Keratinocyte (primary cell): ENCODE results near the gene ZNF280A. TPM values are rescaled to one million over a fixed set of nuclear protein-coding genes. Genes with fewer than 3 reads are reported as not detected.

Experiments
- DNase-seq: peaks from one replicate; pipeline ENCODE4 v3.0.0-alpha.2; 2011; ENCODE audit warnings: low read depth, missing footprints, low spot score
- FAIRE-seq: peaks from 2 replicates; lab custom pipeline; 2011; peaks lifted over from hg19 to GRCh38; lab: Jason Lieb, UNC
- H2AFZ ChIP-seq: 2 replicates; pipeline ENCODE4 v1.6.0; 2012; ENCODE audit warnings: low read length, control low read depth, inconsistent platforms; ENCODE audit not compliant: control insufficient read depth
- H3K27ac ChIP-seq: 2 replicates; pipeline ENCODE4 v1.5.1; 2011; ENCODE audit warnings: low read length; ENCODE audit not compliant: control insufficient read depth, insufficient read depth
- H3K27me3 ChIP-seq: 3 replicates; pipeline ENCODE4 v1.6.0; 2011; ENCODE audit warnings: low read length; ENCODE audit not compliant: control insufficient read depth, insufficient read depth; ENCODE audit errors: extremely low read depth
- H3K36me3 ChIP-seq, 2 experiments: 2 replicates in 1 of 2; 3 replicates in 1 of 2; pipeline ENCODE4 v1.5.1; 2011; ENCODE audit warnings: low read length in 2 of 2, mild to moderate bottlenecking in 1 of 2; ENCODE audit not compliant: control insufficient read depth in 2 of 2, insufficient read depth in 2 of 2; ENCODE audit errors: extremely low read depth in 1 of 2
- H3K4me1 ChIP-seq: 3 replicates; pipeline ENCODE4 v1.5.1; 2011; ENCODE audit warnings: low read length; ENCODE audit not compliant: control insufficient read depth, insufficient read depth; ENCODE audit errors: extremely low read depth
- H3K4me2 ChIP-seq: 3 replicates; pipeline ENCODE4 v1.6.0; 2011; ENCODE audit warnings: low read depth, low read length; ENCODE audit not compliant: control insufficient read depth, insufficient read depth; ENCODE audit errors: extremely low read depth
- H3K4me3 ChIP-seq, 3 experiments: fragments of 200-600 bp in 1 of 3; sonication (generic) in 1 of 3; 2 replicates in 2 of 3; 3 replicates in 1 of 3; pipeline ENCODE4 v1.5.1; 2011 to 2016; ENCODE audit warnings: low read length in 3 of 3, mild to moderate bottlenecking in 3 of 3, control low read depth in 2 of 3, inconsistent platforms in 1 of 3, low read depth in 1 of 3, mixed read lengths in 1 of 3, mixed run types in 1 of 3, moderate library complexity in 1 of 3; ENCODE audit not compliant: control insufficient read depth in 2 of 3, insufficient read depth in 2 of 3; ENCODE audit errors: extremely low read depth in 1 of 3
- H3K79me2 ChIP-seq: 2 replicates; pipeline ENCODE4 v1.6.0; 2012; ENCODE audit warnings: low read length; ENCODE audit not compliant: control insufficient read depth, insufficient read depth
- H3K9ac ChIP-seq: 3 replicates; pipeline ENCODE4 v1.6.0; 2011; ENCODE audit warnings: low read length; ENCODE audit not compliant: control insufficient read depth, insufficient read depth; ENCODE audit errors: extremely low read depth
- H3K9me1 ChIP-seq: 3 replicates; pipeline ENCODE4 v1.6.0; 2011; ENCODE audit warnings: low read length; ENCODE audit not compliant: control insufficient read depth, insufficient read depth; ENCODE audit errors: extremely low read depth
- H3K9me3 ChIP-seq: 2 replicates; pipeline ENCODE4 v1.5.1; 2012; ENCODE audit warnings: low read depth, low read length; ENCODE audit not compliant: control insufficient read depth
- H4K20me1 ChIP-seq: 3 replicates; pipeline ENCODE4 v1.6.0; 2011; ENCODE audit warnings: low read length; ENCODE audit not compliant: control insufficient read depth, insufficient read depth; ENCODE audit errors: extremely low read depth
- CTCF ChIP-seq, 3 experiments: IDR thresholded peaks in 1 of 3; conservative IDR thresholded peaks in 1 of 3; optimal IDR thresholded peaks in 1 of 3; 2 replicates in 2 of 3; 3 replicates in 1 of 3; pipeline versions ENCODE3 to v1.5.1; 2011; ENCODE audit warnings: low read length in 3 of 3, mild to moderate bottlenecking in 3 of 3, moderate library complexity in 2 of 3, control low read depth in 1 of 3, inconsistent platforms in 1 of 3; ENCODE audit not compliant: insufficient read depth in 2 of 3; ENCODE audit errors: extremely low read depth in 1 of 3
- EZH2 ChIP-seq: IDR thresholded peaks from one replicate; pipeline ENCODE4 v1.6.1; 2012; ENCODE audit warnings: inconsistent platforms, mild to moderate bottlenecking, low read length, moderate library complexity
- dilution Hi-C: fragments of 300-500 bp; cut with MboI; formaldehyde crosslinking; loops from one replicate; pipeline ENCODE4 v1.7.0; 2020; ENCODE audit warnings: low sequenced_read_pairs; ENCODE audit not compliant: extremely low pct_ligation_motif_present
- polyA plus RNA-seq, 5 experiments: library from polyadenylated mRNA; depleted of rRNA in 3 of 5; stranded (reverse) in 3 of 5; stranded (forward) in 1 of 5; unstranded in 1 of 5; fragments of >200 nt; gene quantifications; 1 replicate in 1 of 5; 2 replicates in 3 of 5; 3 replicates in 1 of 5; pipeline versions ENCODE4 v1.2.1 to v1.2.3, GENCODE V29; 2011 to 2012; ENCODE audit warnings: missing spikeins in 2 of 5, low read depth in 1 of 5, low replicate concordance in 1 of 5

The ZNF280A gene
- polyA plus RNA-seq, 1 donor (not counting 4 experiments of a cell fraction or from before 2014, with no cell fraction given), result not detected

- Histone ChIP-seq H3K27ac (no peak overlapping the region), H3K27me3 (no peaks in the 10 kb centered on the region), H4K20me1 (no peaks in the 10 kb centered on the region), H3K9me1 (no peaks in the 10 kb centered on the region), H3K4me2 (no peak overlapping the region), H2AFZ (no peak overlapping the region), H3K36me3 (no peaks in the 10 kb centered on the region), H3K4me3 (no peak overlapping the region), H3K4me1 (no peaks in the 10 kb centered on the region), H3K79me2 (no peaks in the 10 kb centered on the region), H3K9ac (no peak overlapping the region), H3K9me3 (no peaks in the 10 kb centered on the region)
- dilution Hi-C loops, result no loop called here
- FAIRE-seq, result no peak
- no peak for DNase-seq
- TF ChIP-seq EZH2 (no peak), CTCF (optimal IDR thresholded peaks at IDR 0.05 in 1 of 3, IDR thresholded peaks at IDR 0.05 in 1 of 3, conservative IDR thresholded peaks at IDR 0.05 in 1 of 3; ENCODE audit: extremely low read depth in 1 of 3, insufficient read depth in 2 of 3, low read length in 3 of 3) (no peak)
Observed at GRCh38 chr22:22488736-22489135, 31.3 kb downstream of the ZNF280A start.

- Histone ChIP-seq H3K9me1 (no peaks in the 10 kb centered on the region), H3K27me3 (no peaks in the 10 kb centered on the region), H3K79me2 (no peaks in the 10 kb centered on the region), H3K4me1 (no peaks in the 10 kb centered on the region), H3K4me2 (no peak overlapping the region), H2AFZ (no peak overlapping the region), H4K20me1 (no peaks in the 10 kb centered on the region), H3K9me3 (no peaks in the 10 kb centered on the region), H3K27ac (no peak overlapping the region), H3K36me3 (no peaks in the 10 kb centered on the region), H3K9ac (no peak overlapping the region), H3K4me3 (no peak overlapping the region)
- DNase-seq (no peak), FAIRE-seq (no peak)
- TF ChIP-seq CTCF (optimal IDR thresholded peaks at IDR 0.05 in 1 of 3, IDR thresholded peaks at IDR 0.05 in 1 of 3, conservative IDR thresholded peaks at IDR 0.05 in 1 of 3; ENCODE audit: extremely low read depth in 1 of 3, insufficient read depth in 2 of 3, low read length in 3 of 3), result no peak
- TF ChIP-seq EZH2, result no peak
- dilution Hi-C loops, result no loop called here
Observed at GRCh38 chr22:22487869-22488597, 32.0 kb downstream of the ZNF280A start.
